ENCODE results near the gene GMPR.
"Not testable (repeated sequence)": the region's sequence is repeated elsewhere in the genome, so short reads cannot be mapped to it uniquely, and the experiment has no call there.

GMPR gene

GRCh38 chr6:16248271-16248853, 10.0 kb downstream of the GMPR start:
- no peak for DNase-seq (ENCODE audit: low read depth)

GRCh38 chr6:16249971-16250370, 11.6 kb downstream of the GMPR start:
- no peak for DNase-seq (ENCODE audit: low read depth)

- no peak for DNase-seq (ENCODE audit: low read depth)
Measured at GRCh38 chr6:16251706-16252105, 13.3 kb downstream of the GMPR start.

DNA sequence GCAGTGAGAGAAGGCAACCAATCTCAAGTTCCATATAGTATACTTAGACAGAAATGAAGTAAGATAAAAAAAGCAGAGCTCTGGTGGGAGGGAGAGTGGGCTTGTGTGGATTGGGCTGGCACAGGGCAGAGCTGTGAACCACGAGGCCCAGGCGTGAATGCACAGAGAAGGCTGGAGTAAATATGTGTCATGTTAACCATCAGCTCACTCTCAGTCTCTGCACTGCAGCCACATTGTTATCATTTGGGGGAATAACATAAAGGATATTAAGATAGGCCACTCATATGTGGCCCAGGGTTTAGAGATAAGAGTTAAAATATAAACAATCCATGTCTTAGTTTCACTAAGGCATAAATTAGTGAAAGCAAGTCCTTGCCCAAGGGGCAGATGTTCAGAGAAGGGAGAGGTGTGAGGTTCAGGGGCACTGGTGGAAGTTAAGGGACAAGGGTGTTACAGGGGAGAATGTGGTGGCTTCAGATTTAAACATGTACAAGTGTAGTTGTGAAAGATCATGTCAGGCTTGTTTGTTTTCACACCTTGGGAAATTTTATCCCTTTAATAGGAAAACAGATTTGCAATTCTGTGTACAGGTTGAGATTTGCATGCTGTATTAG, 14.4 kb downstream of the GMPR start:
- no peak for DNase-seq (ENCODE audit: low read depth)

- no peak for DNase-seq (ENCODE audit: low read depth)
Measured at GRCh38 chr6:16253399-16254144, 15.2 kb downstream of the GMPR start.

DNA sequence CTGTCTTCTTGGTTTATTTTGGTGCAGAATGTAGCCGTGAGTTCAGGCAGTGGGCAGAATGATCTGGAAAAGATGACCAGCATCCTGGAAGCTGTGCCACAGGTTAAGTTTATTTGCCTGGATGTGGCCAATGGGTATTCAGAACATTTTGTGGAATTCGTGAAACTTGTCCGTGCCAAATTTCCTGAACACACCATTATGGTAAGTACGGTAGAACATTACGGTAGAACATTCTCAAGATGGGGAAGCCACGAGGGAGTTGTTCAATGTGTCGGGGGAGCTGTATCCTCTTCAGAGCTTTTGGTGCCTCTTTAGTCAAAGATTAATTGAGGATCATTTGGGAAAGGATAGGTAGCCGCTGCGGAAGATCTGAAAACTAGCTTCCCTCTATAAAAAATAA, 16.1 kb downstream of the GMPR start:
- DNase-seq (ENCODE audit: low read depth): no peak

DNA sequence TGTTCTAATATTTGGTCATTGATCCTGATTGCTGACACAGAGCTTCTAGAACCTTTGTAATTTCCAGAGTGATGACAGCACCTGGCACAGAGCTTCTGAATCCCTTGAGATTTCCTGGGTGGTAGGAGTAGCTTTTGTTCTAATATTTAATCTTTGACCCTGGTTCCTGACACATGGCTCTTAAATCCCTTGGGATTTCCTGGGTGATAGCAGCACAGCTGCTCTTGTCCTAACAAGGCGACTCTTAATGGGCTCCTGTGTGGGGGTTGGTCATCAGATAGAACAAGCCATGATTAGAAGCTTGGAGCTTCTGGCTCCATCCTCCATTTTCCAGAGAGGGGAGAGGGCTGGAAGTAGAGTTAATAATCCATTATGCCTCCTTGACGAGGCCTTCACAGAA, 18.4 kb downstream of the GMPR start:
- DNase-seq (ENCODE audit: low read depth): no peak

DNA sequence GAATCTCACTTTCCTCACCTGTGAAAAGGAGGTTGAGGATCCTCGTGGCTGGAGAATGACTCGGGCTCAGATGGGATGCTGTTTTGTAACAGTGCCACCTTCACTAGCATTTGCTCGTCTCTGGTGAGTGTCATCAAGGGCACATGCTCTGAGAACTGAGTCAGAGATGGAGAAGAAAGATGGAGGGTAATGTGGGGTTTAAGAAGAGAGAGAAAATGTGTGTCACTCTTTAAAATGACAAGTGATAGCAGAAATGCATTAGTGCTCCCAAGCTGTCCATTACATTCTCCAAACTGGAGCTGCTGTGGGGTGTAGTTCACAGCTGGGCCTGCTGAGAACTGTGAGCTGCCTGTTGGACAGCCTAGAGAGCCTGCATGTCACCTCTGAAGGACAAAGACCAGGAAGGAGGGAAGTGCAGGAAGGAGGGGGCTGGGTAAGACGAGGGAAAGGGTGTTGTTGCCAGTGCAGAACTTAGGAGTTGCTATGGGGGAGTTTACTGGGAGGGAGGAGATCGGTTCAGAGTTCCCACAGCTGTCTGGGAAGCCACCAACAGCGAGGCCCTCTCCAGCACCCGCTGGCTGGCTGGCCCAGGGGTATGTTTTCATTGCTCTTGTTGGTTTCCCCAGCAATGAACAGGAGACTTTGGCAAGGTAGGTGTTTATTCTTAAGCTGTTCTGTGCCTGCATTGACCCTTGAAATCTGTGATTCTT, 19.8 kb downstream of the GMPR start:
- DNase-seq (ENCODE audit: low read depth): no peak

DNA sequence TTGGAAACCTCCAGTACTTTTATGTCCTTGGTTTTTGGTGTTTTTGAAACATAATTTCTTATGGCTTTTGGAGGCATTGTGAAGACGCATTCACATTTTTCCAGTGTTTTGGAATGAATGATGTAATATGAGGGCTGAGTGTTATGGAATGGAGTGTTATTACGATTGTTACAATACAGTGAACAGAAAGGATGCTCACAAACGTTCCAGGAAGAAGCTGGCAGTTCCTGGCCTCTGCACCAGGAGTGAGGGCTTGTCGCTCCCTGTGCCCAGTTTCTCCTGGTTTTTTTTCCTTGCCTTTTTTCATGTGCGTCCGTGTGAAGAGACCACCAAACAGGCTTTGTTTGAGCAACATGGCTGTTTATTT, 20.3 kb downstream of the GMPR start:
- no peak for DNase-seq (ENCODE audit: low read depth)

DNA sequence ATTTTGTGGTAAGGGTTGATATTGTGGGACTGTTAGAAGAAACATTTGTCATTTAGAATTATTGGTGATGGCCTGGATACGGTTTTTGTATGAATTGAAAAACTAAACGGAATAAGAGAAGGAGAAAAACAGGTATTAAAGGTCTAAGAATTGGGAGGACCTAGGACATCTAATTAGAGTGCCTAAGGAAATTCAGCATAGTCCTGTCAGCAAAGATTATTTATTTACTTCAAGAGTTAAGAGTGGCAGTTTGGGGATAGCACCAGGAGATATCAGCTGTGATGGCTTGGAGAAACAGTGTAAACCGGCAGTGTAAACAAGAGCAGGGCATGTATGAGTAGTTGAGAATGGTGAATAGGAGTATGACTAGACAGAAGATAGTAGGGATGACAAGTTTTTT, 21.2 kb downstream of the GMPR start:
- not testable (repeated sequence) for DNase-seq (ENCODE audit: low read depth)

DNA sequence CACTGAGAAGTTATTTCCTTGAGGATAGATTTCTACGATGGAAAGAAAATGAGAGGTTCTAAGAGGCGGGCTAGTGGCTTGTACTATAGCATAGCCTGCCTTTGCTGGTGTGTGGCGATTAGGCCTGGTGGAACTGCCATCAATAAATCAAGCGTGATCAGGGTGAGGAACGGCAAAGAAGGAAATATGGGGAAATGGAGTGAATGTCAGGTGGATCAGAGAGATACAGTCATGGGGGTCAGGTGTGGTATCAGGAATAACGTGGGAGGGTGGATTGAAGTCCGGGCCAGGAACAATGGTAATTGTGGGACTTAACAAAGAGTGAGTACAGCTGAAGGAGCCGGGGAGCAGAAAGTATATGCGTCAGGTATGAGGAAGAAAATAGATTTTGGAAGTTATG, 22.2 kb downstream of the GMPR start:
- not testable (repeated sequence) for DNase-seq (ENCODE audit: low read depth)

GRCh38 chr6:16262773-16263172, 24.4 kb downstream of the GMPR start:
- DNase-seq (ENCODE audit: low read depth): not testable (repeated sequence)

DNA sequence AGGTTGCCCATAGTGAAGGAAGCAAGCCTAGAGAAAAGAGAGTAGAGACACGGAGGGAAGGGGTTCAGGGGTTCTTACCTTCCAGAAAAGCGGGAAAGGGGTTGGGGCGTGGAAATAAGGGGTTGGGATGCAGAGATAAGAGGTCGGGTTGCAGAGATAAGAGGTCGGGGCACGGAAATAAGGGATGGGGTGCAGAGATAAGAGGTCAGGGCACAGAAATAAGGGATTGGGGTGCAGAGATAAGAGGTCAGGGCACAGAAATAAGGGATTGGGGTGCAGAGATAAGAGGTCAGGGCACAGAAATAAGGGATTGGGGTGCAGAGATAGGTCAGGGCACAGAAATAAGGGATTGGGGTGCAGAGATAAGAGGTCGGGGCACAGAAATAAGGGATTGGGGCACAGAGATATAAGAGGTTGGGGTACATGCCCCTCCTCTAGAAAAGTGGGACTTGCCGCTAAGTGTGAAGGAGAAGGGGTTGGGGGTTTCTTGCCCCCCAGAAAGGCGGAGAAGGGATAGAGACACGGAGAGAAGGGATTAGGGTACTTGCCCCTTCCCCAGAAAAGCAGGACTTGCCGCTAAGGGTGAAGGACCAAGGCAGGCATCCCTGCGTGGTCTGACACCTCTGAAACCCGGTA, 25.2 kb downstream of the GMPR start:
- not testable (repeated sequence) for DNase-seq (ENCODE audit: low read depth)

DNA sequence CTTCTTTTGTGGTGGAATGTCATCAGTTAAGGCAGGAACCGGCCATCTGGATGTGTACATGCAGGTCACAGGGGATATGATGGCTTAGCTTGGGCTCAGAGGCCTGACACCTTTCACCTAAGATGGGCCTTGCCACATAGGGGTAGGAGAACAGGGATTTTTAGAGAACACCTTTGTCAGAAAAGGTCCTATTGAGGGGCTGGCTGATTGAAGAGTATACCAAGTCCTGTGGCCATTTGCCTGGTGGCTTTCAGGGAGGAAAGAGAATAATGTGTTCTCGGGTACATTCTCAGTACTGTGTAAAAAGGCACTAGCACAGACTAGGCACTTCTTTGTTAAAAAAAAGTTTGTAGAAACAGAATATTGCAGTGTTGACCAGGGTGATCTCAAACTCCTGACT, 26.4 kb downstream of the GMPR start:
- DNase-seq (ENCODE audit: low read depth): no peak

DNA sequence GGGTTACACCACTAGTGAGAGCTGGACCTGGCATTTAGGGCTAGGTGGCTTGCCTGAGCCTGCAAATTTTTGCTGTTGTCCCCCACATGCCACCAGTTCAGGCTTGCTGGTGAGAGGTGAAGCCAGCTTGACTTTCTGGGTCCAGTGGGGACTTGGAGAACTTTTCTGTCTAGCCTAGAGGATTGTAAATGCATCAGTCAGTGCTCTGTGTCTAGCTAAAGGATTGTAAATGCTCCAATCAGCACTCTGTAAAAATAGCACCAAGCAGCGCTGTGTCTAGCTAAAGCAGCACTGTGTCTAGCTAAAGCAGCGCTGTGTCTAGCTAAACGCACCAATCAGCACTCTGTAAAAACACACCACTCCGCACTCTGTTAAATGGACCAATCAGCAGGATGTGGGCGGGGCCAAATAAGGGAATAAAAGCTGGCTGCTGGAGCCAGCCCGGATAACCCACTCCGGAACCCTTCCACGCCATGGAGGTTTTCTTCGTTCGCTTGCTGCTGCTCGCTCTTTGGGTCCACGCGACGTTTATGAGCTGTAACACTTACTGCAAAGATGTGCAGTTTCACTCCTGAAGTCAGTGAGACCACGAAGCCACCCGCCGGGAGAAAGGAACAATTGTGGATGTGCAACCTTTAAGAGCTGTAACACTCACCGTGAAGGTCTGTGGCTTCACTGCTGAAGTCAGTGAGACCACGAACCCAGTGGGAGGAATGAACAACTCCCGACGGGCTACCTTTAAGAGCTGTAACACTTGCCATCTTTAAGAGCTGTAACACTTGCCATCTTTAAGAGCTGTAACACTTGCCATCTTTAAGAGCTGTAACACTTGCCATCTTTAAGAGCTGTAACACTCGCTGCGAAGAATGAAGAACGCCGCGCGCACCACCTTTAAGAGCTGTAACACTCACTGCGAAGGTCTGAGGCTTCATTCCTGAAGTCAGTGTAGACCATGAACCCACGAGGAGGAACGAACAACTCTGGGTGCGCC, 27.3 kb downstream of the GMPR start:
- no peak for DNase-seq (ENCODE audit: low read depth)

DNA sequence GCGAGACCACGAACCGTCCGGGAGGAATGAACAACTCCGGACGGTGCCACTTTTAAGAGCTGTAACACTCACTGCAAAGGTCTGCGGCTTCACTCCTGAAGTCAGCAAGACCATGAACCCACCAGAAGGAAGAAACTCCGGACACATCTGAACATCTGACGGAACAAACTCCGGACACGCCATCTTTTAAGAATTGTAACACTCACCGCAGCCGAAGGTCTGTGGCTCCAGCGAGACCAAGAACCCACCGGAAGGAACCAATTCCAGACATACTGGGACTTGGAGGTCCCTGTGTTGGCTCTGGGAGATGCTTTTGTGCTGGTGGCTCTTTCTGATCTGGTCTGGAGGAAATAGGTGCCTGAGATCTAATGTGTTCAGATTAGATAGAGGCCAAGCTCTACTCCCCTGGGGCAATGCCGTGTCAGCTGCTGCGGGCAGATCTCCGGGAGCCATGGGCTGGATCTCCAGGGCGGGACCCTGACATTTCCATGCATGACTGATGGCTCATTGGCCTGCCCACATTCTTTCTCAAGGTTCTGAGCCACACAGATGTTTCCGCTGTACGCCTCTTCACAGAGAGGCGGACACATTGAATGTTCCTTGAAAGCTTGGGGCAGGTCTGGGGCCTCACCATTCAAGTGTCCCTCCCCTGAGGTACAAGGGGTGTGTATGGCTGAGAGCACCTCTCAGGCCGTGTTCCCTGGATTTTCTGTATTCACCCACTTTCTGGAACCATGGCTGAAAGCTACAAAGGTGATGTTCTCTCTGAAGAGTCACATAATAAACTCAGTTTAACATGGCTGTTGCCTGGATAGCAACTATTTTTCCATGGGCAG, 29.3 kb downstream of the GMPR start:
- DNase-seq (ENCODE audit: low read depth): no peak

DNA sequence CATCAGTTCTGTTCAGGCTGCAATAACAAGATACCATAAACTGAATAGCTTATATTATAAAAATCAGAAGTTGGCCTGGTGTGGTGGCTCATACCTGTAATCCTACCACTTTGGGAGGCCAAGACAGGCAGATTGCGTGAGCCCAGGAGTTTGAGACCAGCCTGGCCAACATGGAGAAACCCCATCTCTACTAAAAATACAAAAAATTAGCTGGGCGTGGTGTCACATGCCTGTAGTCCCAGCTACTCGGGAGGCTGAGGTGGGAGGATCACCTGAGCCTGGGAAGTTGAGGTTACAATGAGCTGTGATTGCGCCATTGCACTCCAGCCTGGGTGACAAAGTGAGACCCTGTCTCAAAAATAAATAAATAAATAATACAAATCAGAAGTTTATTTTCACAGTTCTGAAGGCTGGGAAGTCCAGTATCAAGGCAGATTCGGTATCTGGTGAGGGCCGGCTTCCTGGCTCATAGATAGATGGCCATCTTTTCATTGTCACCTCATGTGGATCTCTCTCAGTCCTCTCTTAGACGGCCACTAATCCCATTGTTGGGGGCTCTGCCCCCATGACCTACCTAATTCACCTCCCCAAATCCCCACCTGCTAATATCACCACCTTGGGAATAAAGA, 31.2 kb downstream of the GMPR start:
- DNase-seq (ENCODE audit: low read depth): not testable (repeated sequence)

GRCh38 chr6:16270178-16270794, 31.9 kb downstream of the GMPR start:
- no peak for DNase-seq (ENCODE audit: low read depth)

DNA sequence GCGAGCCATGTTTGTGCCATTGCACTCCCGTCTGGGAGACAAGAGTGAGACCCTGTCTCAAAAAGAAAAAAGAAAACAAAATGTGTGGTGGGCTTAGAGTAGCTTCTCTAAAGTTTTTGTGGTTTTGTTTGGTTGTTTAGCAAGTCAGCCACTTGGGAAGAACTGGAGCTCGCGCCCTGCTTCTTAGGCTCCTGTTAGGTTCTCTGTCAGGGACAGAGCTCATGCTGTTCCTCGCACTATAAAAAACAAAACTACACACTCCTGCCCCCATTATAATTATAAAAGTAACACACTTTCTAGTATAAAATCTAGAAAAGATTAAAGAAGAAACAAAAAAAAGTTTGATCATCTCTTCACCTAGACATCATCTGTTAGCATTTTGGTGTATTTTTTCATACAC, 33.0 kb downstream of the GMPR start:
- DNase-seq (ENCODE audit: low read depth): no peak

Measured in amniotic epithelial cell (primary cell).